ENCODE data around the gene CBX7.

GRCh38 chr22:39108487-39108886 is 44.0 kb downstream of the CBX7 start:
- TF ChIP-seq CTCF (IDR thresholded peaks at IDR 0.05 in 8 of 11, conservative IDR thresholded peaks at IDR 0.05 in 3 of 11) = no peak
- no peak for TF ChIP-seq POLR2A (IDR thresholded peaks at IDR 0.05)

All from spleen (tissue), 7 donors.